NCI-H226 (cell line): ENCODE data around the gene SGCE.

Source experiments
- DNase-seq: peaks from one replicate; pipeline ENCODE4 v3.0.0-alpha.2; 2015

Gene SGCE

DNA sequence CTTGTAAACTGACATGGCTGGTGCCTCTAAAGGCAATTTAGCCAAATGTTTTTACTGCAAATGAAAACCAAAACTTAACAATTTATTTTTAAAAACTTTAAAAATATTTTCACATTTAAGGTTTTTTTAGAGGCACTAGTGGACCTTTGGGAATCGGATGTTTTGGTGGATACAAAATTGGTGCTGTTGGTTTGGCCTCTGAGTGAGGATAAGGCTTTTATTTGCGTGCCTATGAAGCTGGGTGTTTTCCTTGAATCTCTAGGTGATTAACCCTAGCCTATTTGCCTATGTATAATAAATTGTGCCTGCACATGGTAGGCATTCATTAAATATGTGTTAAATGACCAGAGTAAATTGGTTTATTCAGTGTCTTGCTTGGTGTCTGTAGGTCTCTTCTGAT, 2.9 kb upstream of the SGCE start:
- DNase-seq, result no peak

DNA sequence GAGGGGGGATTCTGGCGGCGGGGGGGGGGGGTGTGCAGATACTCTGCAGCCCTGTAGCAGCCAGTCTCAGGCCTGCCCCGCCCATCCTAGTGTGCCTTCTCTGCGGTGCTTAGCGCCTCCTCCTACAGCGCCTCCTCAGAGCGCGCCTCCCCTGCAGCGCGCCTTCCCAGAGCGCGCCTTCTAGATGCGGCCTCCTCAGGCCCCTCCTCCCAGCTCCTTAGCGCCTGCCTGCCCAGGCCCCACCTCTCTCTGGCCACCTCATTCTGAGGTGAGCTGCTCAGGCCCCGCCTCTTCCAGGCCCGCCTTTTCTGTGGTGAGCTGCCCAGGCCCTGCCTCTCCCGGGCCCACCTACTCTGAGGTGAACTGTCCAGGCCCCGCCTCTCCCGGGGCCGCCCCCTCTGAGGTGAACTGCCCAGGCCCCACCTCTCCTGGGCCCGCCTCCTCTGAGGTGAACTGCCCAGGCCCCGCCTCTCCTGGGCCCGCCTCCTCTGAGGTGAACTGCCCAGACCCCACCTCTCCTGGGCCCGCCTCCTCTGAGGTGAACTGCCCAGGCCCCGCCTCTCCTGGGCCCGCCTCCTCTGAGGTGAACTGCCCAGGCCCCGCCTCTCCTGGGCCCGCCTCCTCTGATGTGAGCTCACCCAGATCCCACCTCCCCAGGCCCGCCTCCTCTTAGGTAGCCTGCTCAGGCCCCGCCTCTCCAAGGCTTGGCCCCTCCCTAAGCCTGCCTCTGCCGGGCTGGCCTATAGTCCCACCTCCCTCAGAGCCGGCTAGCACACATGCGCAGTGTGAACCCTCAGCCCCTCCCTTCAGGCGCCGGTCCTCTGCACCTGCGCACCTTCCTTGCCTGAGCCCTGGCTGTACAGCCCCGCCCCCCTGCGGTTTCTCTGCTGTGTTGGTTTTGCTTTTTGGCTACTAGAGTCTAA, 2.1 kb upstream of the SGCE start:
- peak; percentile 88 for DNase-seq

DNA sequence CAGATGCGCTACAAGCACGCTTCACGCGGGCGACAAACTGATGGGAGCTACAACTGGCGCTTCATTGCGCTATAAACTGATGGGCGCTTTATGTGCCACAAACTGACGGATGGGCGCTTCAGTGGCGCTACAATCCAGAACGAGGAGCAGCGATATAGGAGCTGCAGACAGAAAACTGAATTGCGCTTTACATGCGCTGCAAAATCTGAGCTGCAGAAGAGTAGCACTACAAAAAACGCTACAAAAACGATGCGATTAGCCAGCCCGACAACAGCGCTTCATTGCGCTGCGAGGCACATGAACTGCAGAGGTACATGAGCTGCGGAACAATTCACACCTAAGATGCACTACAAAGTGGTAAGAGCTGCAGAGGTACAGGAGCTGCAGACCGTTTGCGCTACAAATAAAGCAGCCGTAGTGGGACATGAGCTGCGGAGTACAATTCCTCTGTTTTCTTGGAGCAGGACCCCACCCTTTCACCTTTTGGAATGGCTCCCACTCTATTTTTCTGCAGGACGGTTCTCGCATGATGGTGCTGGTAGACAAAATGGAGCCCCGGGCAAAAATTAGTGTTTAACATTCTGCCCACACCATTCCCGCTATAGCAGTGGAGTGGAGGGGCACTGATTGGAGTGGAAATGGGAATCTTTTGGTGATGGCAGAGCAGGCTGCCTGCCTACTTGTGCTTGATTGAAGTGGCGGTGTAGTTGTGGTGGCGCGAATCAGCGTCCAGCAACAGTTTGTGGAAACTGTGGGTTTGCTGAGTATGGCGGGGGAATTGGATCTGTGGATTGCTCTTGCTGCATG, 1.2 kb upstream of the SGCE start:
- DNase-seq, result peak; percentile 23

DNA sequence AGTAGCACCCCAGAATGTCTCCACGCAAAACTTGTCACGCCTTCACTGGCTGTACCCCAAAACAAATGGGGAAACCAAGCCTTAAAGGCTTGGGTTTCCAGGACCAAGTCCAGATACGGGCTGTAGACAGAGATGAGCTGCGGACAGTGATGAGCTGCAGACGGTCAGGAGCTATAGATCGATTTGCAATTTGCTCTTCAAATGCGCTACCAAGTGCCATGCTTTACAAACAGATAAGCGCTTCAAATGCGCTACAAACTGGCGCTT, 658 bp upstream of the SGCE start:
- no peak for DNase-seq

DNA sequence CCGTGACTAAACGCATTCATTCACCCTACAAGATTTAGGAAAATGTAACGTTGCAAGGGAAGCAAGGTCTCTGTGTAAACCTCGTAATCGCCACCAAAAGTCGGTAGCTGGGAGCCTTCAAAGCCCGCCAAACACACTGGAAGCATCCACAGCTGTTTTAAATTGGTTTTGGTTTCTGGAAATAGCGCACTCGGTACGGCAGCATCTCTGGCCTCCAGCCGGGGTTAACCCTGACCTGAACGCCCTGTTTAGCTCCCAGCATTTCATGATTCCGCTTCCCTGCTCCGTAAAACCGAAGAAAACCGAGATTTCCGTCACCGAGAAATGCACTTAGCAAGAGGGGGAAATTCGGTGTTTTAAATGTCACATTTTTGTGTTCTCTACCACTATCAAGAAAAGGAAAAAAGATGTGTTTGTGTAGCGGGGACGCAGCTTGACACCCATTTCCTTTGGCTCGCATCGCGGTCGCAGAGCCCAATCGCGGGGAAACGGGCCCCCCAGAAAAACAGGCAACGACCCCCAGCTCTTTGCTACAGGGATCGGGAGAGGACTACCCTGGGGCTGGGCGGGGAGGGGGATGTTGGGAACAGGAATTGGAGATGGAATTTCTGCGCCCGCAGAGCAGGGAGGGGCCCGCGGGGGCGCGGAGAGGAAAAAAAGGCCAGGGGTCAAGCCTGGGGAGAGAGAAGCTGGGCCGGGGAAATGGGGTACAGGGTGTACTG, 646 bp downstream of the SGCE start:
- peak; percentile 25 for DNase-seq

DNA sequence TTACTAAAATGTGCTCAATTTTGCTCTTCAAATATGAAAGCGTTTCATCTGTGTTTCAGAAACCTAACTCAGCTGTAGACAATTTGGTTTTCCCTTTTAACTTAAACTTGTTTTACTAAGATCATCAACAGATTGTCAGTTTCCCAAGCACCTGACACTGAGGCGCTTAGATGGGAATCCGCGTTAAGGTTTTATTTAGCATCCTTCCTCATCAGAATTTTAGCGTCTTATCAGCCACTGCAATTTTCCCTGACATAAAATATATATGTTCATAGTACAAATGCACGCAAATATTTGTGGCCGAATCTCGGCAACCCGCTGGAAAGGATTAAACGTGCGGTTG, 1.2 kb downstream of the SGCE start:
- DNase-seq, result no peak

DNA sequence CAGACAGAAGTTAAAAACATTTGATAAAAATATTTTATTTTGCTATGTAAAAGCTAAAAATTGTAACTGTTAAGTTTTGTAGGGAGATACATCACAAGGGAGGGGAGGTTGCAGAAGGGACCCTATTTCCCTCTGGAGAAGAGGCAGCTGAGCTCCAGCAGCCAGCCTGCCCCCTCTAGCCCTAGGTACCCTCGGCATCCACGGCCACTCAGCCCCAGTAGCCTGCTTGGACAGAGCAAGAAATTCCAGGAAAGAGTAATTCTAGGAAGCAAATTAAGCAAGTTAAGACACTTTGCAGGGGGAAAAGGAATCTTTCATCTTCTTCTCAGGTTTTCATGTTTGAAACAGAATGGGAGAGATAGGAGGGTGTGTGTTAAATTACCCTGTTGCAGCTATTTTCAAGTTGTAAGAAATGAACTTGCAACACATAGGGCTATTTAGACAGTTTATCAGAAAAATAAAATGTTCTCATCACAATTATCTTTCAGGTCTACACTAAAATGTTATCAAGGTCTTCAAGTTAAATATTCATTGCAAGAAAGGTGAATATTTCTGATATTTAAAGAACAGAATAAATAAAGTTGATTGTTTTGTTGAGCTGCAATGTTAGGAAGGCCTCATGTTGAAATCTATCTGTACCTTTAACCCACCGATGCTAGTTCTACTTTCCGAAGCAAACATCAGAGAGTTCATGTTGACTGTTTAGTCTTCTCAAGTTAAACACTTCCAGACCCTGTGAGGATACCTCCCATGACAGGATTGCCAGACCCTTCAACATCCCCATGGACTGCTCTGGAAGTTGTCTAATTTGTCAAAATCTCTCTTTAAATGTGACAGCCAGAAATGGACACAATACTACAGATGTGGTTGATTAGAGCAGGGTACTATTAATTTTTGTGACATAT, 5.5 kb downstream of the SGCE start:
- no peak for DNase-seq

DNA sequence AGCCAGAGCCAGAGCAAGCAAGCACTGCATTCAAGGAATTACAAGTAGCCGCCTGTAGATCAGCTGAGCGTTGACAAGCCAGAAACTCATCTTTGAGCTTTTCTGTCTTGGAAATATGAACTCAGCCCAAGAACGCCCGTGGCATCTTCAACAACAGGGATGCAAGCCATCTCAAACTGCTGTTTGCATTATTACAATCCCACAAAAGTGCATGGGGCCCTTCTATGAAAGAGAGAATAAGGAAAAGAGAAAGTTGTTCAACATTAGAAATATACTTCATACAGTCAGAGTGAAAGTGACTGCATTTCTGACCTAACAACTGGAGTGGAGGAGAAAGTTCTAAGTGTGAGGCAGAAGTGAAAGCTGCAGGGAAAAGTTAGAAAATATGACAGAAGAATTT, 6.5 kb downstream of the SGCE start:
- DNase-seq, result no peak

DNA sequence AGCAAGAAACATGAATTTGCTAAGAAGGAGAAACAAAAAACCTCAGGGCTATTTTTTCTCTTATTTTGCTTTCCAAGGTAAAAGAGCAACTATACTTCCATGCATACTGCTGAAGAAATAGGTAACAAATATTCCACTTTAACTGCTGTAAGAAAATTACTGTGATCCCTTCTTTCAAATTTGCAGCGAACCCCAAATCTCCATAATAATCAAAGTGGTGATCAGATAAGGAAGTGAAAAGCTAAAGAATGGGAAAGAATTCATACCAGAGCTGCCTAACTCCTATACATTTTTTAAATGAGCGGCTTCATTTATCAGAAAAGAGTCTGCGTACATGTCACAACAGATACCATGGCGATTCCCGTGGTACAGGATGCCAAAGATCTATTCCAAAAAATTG, 7.2 kb downstream of the SGCE start:
- DNase-seq, result no peak

DNA sequence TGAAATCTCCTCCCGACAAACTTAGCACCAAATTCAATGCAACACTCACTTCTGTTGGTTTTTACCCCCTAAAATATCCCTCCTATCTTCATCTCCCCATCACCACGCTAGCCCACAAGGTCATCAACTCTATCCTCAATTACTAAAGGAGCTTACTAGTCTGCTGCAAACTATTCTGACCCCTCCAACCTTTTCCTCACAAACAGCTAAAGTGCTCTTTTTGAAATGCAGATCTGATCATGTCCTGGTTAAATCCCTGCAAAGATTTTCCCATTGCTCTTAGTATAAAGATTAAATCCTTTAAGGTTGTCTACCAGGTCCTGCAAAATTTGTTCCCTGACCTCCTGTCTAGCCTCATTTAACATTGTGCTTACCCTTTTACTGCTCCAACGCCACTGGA, 8.6 kb downstream of the SGCE start:
- DNase-seq, result no peak

DNA sequence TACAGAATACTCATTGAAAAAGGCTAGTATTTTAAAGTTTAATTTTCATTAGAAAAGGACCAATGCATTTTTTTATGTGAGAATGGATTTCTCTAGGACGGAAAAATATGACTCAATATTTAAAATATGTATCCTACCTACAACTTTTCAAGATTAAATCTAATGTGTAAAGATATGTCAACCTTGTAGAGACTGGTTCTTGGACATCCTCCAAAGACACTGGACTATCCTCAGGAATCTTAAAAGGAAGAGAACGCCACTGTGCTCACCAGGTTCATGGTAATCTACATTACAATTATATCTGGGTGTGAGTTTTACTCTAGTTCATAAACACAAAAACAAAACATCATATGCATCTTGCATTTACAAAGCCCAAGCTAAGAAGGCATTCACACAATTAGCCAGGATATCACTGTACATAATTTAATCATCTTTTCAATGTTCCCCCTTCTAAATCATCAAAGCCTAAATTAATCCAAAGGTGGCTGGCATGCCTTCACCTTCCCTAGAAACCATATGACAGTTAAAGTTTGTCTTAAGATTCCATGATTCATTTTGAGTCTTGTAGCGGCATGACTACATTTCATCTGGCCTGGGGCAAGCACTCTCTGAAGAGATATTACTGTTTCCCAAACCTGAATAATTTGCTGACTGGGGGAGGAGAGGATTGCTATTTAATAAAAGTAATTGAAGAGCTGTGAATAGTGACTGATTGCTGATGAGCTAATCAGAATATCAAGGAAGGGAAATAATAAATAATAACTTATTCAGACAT, 12.0 kb downstream of the SGCE start:
- peak; percentile 70 for DNase-seq

DNA sequence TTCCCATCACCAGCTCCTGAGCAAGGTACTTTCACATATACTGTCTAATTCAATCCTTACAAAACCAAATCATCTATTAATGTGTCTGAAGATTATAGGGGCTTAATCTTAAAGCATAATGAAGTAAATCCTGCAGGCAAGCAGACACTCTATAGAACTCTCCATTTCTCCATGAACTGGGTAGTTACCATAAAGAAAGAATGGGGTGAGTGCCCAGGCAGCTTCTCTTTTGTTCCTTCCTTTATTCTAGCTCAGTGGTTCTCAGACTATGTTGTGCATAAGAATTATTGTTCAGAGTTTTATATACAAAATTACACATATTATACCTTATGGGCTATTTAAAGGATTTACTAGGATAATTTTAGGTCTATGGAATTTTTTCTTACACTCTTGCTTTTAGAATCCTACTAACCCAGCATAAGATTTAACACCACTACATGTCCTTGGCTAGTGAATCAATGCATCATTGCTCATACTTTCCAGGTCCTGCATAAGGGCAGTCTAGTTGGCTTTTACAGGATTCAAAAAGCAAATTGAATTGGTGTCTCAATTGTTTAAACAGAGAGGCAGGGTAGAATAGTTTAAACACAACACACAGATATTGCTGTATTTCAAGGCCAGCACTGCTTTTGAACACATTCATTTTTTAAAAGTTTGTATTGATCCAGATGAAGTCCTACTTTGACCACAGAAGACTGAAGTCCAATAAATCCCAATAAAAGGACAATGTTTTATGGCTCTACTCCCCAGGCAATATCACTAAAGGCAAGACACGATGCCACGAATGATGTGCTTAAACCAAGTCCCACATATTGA, 12.9 kb downstream of the SGCE start:
- no peak for DNase-seq

DNA sequence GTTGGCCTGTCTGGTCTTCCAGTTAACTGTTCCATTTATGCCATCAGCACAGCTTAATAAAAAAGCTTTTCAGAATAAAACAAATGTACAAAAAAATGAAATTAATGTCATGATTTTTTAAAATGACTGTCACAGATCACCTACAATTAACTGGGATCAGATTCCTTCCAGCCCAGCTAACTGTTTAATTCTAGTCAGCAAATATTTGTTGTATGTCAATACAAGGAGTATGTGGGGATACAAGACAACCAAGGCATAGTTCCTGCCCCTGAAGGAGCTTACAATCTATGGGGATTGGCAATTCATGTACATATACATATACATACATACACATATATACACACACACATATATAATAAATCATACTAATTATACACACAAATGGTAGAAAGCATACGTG, 16.5 kb downstream of the SGCE start:
- DNase-seq, result no peak

DNA sequence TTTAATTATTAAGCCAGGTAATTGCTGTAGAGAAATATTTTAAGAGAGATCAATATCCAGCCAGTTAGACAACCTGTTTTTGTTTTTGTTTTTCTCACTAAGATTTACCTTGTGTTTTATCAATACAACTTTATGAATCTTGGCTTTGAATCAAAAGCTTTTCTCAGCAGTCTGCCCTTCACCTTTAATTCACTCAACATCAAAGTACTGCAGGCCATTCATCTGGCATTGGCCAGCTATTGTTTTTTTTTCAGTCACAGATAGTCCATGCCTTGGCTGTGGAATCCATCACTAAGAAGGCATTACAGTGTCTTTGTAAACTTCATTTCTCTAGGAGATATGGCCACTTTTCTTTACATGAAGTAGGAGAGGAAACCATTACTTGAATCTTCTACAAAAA, 20.2 kb downstream of the SGCE start:
- DNase-seq, result no peak

DNA sequence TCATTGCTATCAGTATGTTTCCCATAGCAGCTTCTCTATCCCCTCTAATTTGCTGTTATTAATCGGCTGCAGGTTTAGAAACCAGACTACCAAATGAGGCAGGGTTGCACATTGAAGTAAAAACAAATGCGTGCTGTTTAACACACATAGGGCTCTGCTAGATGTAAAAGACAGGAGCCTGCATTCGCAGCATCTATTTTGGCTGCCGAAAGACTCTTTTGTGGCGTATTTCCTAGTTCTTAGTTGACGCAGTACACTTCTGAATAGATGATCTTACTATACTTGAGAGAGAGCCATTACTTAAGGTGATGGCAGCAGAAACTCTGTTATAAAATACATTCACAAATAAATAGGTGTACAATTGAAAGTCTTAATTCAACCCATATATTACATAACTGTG, 21.4 kb downstream of the SGCE start:
- no peak for DNase-seq

DNA sequence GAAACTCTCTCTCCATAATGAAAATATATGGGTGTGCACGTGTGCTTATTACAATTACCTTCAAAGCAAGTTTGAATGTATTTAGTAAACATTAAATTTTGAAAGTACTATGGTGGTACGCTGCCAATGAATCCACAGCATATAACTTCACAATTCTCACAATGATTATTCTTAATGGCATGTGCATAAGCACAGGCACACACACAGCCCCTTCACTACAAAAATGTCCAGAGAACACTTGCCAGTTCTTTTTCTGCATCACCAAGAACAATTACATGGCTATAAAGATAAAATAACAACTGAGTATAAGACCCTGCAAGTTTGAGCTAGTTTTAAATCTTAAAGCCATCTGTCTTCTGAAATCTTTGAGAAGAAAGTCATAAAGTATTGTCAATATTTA, 22.2 kb downstream of the SGCE start:
- no peak for DNase-seq

DNA sequence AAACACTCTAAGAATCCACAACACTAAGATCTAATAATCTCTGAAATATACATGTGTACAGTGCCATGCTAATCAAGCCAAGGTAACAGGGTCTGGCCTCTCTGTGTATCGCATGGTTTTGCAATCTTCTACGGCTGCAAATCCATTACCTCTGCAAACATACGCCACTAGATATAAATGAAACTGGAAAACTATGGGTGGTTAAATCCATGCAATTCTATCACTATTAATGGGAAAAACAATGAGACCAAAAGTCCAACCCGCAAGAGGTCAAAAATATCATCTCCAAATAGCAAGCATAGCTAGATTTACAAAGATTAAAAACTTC, 23.0 kb downstream of the SGCE start:
- DNase-seq, result no peak

DNA sequence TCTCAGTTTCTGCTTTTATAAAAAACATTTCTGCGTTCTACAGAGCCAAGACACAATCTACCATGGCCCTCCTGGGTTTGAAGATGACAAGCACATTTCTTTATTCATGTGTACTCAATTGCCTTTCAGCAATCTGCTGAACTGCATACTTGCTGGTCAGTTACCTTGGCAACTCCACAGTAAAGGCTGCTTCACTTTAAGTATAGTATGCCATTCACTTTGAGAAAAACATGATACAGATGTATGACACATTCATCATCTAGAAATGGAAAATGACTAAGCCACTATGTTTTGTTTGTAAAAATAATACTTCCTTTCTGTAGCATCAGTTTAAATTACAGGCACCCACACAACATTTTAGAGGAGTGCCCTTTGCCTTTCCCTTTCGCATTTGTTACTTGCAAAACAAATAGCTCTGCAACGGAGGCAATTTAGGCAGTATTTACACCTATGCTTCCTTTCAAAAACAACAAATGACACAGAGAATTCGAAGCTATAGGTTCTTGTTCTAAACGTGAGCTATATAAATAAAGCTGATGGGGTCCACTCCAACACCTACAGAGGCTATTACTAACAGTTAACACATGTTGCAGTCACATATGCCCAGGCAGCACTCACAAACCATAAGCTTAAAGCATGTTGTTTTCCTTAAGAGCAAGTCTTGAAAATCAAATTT, 23.5 kb downstream of the SGCE start:
- peak; percentile 74 for DNase-seq

DNA sequence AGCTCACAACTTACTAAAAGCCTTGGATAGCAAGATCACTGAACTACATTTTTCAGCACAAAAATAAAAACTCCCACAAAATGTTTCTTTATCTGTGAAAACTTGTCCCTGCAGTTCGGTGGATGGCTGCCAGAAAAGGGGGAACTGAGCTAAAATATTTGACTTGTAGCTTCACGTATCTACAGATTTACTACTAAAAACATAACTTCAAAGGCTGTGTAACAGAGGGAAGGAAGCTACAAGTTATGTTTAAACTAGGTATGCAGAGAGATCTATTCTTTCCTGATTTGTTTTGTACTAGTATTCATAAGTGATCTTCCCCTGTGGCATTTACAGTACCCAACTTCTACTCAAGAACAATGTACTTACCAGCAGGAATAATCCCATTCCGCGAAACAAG, 25.1 kb downstream of the SGCE start:
- DNase-seq, result no peak

DNA sequence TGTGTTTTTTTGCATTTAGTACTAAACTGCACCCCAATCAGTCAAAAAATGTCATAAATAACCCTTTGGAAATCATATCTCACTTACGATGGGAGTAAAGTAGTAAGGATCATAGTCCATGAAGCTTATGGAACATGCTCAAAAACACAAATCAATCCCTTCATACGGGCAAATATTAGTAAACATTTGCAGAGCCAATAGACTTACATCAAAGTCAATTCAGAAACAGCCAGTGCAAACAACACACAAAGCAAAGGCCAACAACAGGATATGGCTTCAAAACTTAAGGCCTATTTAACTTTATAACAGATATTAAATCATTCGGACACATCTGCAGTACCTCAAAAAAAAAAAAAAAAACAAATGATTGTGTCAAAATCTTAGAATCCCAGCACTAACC, 32.1 kb downstream of the SGCE start:
- no peak for DNase-seq

DNA sequence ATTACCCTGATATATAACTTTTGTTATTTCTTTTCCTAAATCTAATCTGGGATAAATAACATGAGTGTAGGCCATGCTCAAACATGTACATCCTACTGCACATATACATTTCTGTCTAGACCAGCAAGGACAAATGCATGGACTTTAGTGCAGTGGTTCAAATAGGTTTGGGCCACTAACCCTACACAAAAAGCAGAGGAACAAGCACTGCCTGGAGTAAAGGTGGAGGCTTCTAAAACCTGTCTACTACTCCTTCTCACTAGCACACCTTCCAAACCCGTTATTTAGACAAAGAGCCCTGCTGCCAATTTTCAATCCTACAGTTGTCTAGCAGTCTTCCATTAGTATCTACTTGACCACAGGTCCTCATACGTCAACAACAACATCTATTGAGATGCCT, 34.8 kb downstream of the SGCE start:
- DNase-seq, result no peak
